H54 (cell line): Measurements from ENCODE around the gene UCN.
"Not testable (repeated sequence)": the region's sequence is repeated elsewhere in the genome, so short reads cannot be mapped to it uniquely, and the experiment has no call there.

Experiments used
- DNase-seq: peaks from one replicate; pipeline ENCODE4 v3.0.0; 2011; ENCODE audit warnings: low spot score, mixed read lengths; ENCODE audit not compliant: insufficient read length
- FAIRE-seq: peaks from 3 replicates; lab custom pipeline; 2011; peaks lifted over from hg19 to GRCh38; lab: Jason Lieb, UNC
- POLR2A ChIP-seq: IDR thresholded peaks from 2 replicates; pipeline ENCODE4 v1.6.1; 2011; ENCODE audit warnings: low read depth, mild to moderate bottlenecking, low read length

Gene UCN

GRCh38 chr2:27306573-27307286, 1.5 kb downstream of the UCN start:
- DNase-seq (no peak), FAIRE-seq (no peak)
- no peak for TF ChIP-seq POLR2A

DNA sequence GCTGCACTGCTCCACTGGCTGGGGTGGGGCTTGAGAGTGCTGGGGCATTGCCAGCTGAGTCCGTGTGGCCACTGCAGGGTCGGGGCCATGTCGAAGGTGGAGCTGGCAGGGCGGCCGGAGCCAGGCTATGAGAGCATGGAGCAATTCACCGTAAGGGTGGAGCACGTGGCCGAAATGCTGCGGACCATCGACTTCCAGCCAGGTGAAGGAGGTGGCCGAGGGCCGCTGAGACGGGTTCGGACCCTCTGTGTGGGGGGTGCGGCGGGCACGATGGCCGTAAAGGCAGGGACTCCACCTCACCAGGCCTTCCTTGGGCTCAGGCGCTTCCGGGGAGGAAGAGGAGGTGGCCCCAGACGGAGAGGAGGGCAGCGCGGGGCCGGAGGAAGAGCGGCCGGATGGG, 2.1 kb downstream of the UCN start:
- no peak for DNase-seq
- no peak for FAIRE-seq
- TF ChIP-seq POLR2A, result no peak

GRCh38 chr2:27305516-27305915, 2.7 kb downstream of the UCN start:
- no peak for FAIRE-seq
- no peak for DNase-seq
- no peak for TF ChIP-seq POLR2A

- FAIRE-seq (no peak), DNase-seq (no peak)
- no peak for TF ChIP-seq POLR2A
Measured at GRCh38 chr2:27304488-27305240, 3.6 kb downstream of the UCN start.

- no peak for TF ChIP-seq POLR2A
Measured at GRCh38 chr2:27303093-27304025, 4.9 kb downstream of the UCN start.

DNA sequence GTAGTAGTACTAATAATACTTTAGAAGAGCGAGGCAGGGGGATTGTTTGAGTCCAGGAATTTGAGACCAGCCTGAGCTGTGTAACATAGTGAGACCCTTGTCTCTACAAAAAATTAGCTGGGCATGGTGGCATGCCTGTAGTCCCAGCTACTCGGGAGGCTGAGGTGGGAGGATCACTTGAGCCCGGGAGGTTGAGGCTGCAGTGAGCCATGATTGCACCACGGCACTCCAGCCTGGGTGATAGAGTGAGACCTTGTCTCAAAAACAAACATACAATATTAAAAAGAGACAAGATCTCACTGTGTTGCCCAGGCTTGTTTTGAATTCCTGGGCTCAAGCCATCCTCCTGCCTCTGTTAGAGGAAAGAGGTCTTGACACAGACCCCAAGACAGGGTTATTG, 7.6 kb downstream of the UCN start:
- DNase-seq, FAIRE-seq: not testable (repeated sequence)

More at GRCh38 chr2:27303093-27304025, 4.9 kb downstream of the UCN start:
- DNase-seq (peak; percentile 79), FAIRE-seq (no peak)

- DNase-seq, result no peak
- no peak for TF ChIP-seq POLR2A
Measured at GRCh38 chr2:27298391-27299080, 9.7 kb downstream of the UCN start.

DNA sequence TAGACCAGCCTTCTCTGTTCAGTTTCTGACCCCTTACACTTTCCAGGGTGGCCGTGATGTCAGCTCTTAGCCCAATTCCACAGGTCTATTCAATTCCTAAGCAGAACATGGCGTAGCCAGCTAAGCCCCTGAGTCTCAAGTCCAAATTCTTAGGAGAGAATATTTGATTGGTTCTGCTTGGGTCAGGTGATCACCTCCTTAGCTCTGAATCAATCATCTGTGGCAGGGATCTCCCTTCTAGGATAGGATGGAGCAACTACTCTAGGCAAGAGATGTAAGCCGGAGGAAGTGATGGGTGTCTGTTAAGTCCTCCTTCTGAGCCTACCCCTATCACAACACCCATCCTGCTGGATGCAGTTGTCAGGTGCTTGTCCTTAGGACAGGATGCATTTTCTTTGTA, 11.1 kb downstream of the UCN start:
- no peak for TF ChIP-seq POLR2A
- FAIRE-seq (no peak), DNase-seq (no peak)

More at GRCh38 chr2:27298391-27299080, 9.7 kb downstream of the UCN start:
- no peak for FAIRE-seq

- no peak for TF ChIP-seq POLR2A
- FAIRE-seq (no peak), DNase-seq (no peak)
Measured at GRCh38 chr2:27296481-27296880, 11.8 kb downstream of the UCN start.

DNA sequence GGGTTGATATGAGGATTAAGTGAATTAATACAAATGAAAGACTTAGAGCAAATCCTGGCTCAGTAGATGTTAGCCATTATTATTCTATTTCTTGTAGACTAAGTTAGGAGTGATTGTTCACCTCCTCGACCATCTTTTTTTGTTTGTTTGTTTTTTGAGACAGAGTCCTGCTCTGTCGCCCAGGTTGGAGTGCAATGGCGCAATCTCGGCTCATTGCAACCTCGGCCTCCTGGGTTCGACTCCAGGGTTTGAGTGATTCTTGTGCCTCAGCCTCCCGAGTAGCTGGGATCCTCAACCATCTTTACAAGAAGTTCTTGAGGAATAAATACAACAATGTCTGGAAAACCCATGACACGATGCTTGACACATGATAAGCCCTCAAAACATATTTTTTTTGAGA, 13.3 kb downstream of the UCN start:
- FAIRE-seq (no peak), DNase-seq (no peak)
- no peak for TF ChIP-seq POLR2A

DNA sequence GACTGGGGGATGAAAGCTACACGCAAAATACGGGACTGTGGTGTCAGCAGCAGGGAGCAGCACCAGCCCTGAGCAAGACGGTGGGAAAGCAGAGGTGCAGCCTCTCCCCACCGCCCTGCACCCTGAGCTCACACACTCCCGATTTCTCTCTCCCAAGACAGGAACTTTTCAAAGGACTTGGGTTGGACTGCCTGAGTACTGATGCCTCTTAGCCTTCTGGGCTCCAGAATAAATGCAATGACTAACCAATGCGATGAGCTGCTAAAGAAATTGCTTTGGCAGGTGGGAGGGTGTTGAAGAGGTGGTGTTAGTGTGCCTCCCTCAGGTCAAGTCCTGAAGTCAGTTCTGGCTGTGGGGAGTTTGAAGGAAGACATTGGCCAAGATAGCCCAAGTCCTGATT, 16.4 kb downstream of the UCN start:
- FAIRE-seq (no peak), DNase-seq (no peak)

GRCh38 chr2:27290549-27290948, 17.7 kb downstream of the UCN start:
- no peak for TF ChIP-seq POLR2A
- no peak for DNase-seq
- FAIRE-seq, result no peak

More for the DNA sequence above, 16.4 kb downstream of the UCN start:
- no peak for TF ChIP-seq POLR2A

DNA sequence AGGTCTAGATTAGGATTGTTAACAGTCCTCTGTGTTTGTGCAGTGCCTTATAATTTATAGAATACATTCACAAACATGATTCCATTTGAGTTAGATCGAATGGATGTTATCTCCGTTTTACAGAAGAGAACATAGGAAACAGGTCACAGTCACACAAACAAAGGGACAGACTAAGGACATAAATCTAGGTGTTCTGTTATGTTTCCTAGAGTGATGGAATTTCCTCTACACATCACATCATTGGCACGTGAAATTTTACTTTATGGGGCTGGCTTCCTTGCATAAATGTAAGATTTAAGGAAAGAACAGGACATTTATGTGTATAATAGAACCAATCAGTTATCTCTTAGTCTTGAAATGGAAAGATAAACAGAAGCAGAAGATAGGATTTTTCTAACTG, 19.6 kb downstream of the UCN start:
- DNase-seq, result no peak
- TF ChIP-seq POLR2A, result no peak
- FAIRE-seq, result no peak
